Colonic mucosa (tissue), 4 donors: ENCODE measurements around the gene KRTAP19-6. TPM values are rescaled to one million over a fixed set of nuclear protein-coding genes. Genes with fewer than 3 reads are reported as not detected.

ENCODE experiments used
- DNase-seq: peaks from one replicate; pipeline ENCODE4 v3.0.0-alpha.2; 2020
- H3K27ac ChIP-seq: fragments of 200-600 bp; one replicate; pipeline ENCODE4 v1.8.0; 2021
- H3K27me3 ChIP-seq: fragments of 200-600 bp; one replicate; pipeline ENCODE4 v1.8.0; 2021
- H3K36me3 ChIP-seq: fragments of 200-600 bp; one replicate; pipeline ENCODE4 v1.8.0; 2021
- H3K4me1 ChIP-seq: fragments of 200-600 bp; one replicate; pipeline ENCODE4 v1.8.0; 2021; ENCODE audit warnings: mild to moderate bottlenecking
- H3K4me3 ChIP-seq: fragments of 200-600 bp; one replicate; pipeline ENCODE4 v1.8.0; 2021
- H3K9ac ChIP-seq, 2 donors: one replicate each; pipeline ENCODE4 v1.7.0; 2013; ENCODE audit warnings: control low read depth in 2 of 2, low read depth in 2 of 2, low read length in 2 of 2
- H3K9me3 ChIP-seq: fragments of 200-600 bp; one replicate; pipeline ENCODE4 v1.8.0; 2021
- intact Hi-C: fragments of 100-400 bp; cut with DNase I; formaldehyde crosslinking; loops from one replicate; pipeline ENCODE4 v1.14.1; 2022
- total RNA-seq, 2 donors: library from RNA; stranded (reverse); fragmentation: NEBNext Ultra II Directional in 1 of 2; extraction: Animal tissue kit (Norgen Biotek cat#: 25700) in 1 of 2; gene quantifications; one replicate each; pipeline ENCODE4 v1.2.1, GENCODE V29; 2021
- TF ChIP-seq, protein P1 (sequence below): fragments of 200-600 bp; IDR thresholded peaks from one replicate; pipeline ENCODE4 v1.8.0; 2022; ENCODE audit warnings: antibody characterized with exemption, mild to moderate bottlenecking
- donor health status: healthy.
- donor health status: DM: no; HTN: no; CAD: no.
- donor health status: DM: no; HTN: no; CAD: no.

The KRTAP19-6 gene
- total RNA-seq, 2 donors from 2014 or later: not detected

DNA sequence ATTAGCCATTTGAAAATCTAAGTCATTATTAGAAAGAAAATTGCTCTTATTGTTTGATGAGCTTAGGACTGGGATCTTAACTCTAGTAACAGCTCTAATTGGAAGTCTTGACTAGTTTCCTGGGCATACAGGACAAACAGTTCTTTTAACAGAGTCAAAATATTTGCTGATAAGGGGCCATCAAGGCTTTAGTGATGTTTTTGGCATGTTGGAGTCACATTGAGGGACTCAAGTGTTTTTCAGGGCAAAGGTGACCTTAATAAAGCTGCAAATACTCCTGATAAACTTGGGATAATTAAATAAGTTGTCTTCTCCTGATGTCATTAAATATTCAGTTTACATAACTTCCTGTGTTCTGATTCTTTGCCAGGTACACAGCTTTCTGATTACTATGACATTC lies 26.0 kb upstream of the KRTAP19-6 start:
- TF ChIP-seq, protein P1, sequence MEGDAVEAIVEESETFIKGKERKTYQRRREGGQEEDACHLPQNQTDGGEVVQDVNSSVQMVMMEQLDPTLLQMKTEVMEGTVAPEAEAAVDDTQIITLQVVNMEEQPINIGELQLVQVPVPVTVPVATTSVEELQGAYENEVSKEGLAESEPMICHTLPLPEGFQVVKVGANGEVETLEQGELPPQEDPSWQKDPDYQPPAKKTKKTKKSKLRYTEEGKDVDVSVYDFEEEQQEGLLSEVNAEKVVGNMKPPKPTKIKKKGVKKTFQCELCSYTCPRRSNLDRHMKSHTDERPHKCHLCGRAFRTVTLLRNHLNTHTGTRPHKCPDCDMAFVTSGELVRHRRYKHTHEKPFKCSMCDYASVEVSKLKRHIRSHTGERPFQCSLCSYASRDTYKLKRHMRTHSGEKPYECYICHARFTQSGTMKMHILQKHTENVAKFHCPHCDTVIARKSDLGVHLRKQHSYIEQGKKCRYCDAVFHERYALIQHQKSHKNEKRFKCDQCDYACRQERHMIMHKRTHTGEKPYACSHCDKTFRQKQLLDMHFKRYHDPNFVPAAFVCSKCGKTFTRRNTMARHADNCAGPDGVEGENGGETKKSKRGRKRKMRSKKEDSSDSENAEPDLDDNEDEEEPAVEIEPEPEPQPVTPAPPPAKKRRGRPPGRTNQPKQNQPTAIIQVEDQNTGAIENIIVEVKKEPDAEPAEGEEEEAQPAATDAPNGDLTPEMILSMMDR: no peak
- Histone ChIP-seq H3K27ac (no peak overlapping the region), H3K9ac (no peak overlapping the region), H3K9me3 (no peaks in the 10 kb centered on the region), H3K4me1 (no peaks in the 10 kb centered on the region), H3K27me3 (no peaks in the 10 kb centered on the region), H3K4me3 (no peak overlapping the region), H3K36me3 (no peaks in the 10 kb centered on the region)
- no peak for DNase-seq
- intact Hi-C loops: no loop called here

DNA sequence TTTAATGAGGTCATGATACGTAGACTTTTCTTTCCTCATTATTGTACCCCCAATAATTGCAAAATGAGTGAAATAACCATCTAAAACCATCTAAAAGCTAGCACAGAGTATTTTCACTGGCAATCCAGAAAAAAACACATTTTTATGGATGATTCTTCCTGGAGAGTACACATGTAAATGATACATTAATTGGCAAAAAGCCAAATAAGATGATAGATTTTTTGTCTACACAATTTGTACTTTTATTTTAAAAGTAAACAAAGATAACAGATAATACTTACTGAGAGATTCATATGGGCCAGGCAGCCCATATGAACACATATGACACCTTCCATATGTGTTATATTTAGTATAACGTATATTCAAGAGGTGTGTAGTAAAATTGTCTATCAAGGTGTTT lies 22.0 kb upstream of the KRTAP19-6 start:
- Histone ChIP-seq H3K9me3 (no peaks in the 10 kb centered on the region), H3K27me3 (no peaks in the 10 kb centered on the region), H3K36me3 (no peaks in the 10 kb centered on the region), H3K27ac (no peak overlapping the region), H3K9ac (no peak overlapping the region), H3K4me3 (no peak overlapping the region), H3K4me1 (no peaks in the 10 kb centered on the region)
- TF ChIP-seq, protein P1: no peak
- intact Hi-C loops: no loop called here
- no peak for DNase-seq

DNA sequence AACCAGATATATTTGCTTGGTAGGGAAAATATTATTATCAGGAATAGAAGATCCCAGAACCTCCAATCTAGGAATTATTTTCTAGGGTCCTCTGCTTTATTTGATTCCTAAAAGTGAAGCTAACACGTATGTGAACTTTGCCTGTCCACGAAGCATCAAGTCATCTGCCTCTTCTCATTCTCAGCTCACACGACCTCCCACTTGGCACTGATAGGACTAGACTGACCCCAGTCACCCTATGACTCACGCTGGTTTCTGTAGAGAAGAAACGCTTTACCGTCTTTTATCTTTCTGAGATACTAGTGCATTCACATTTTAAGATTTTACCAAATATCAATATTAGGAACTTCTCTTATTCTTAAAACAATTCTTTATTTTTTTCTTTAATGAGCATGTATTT lies 21.4 kb upstream of the KRTAP19-6 start:
- Histone ChIP-seq H3K9me3 (no peaks in the 10 kb centered on the region), H3K4me3 (no peak overlapping the region), H3K27ac (no peak overlapping the region), H3K27me3 (no peaks in the 10 kb centered on the region), H3K36me3 (no peaks in the 10 kb centered on the region), H3K9ac (no peak overlapping the region), H3K4me1 (no peaks in the 10 kb centered on the region)
- TF ChIP-seq, protein P1: no peak
- no peak for DNase-seq
- intact Hi-C loops: no loop called here

DNA sequence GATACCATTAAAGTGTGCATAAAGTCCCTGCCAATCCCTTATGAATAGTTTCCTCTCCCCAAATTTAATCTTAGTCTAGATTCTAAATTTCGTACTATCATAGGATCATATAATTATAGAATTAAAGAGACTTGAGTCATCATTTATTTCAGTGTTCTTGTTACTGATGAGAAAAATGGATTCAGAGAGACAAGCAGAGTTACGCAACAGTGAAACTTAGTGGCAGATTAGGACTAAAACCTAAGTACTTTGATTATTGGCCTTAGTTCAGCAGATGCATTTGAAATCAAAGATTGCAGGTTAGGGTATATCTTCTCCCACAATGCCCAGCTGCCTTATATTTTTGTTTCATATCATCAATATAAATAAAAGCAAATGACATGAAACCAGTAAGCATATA lies 20.3 kb upstream of the KRTAP19-6 start:
- Histone ChIP-seq H3K27me3 (no peaks in the 10 kb centered on the region), H3K4me3 (no peak overlapping the region), H3K27ac (no peak overlapping the region), H3K9ac (no peak overlapping the region), H3K36me3 (no peaks in the 10 kb centered on the region), H3K9me3 (no peaks in the 10 kb centered on the region), H3K4me1 (no peaks in the 10 kb centered on the region)
- TF ChIP-seq, protein P1: no peak
- intact Hi-C loops: no loop called here
- DNase-seq: no peak

DNA sequence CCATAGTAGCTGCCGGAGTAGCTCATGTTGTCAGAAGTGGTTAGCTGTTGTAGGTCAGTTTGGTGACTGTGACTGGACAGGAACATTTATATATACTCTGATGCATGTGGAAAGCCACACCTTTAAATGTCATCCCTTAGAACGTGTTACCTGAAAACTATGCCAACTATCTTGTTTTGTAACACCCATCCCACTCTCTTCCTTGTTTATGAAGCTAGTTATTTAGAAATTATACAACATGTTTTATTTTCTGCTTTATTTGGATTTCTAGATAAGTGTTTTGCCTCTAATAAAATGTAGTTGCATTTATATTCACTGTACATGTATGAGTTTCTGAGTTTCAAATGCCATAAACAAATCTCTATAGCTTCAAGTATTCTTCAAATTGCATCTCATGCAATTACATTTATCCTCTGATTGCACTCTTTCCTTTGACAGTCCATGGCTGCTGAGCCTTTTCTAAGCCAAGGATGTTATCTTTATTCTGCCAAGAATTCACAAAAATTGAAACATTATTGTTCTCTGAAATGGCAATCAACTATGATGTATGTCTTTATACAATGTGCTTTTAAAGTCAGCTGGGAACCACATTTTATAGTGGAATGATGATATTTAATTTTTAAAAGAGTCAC lies 19.7 kb upstream of the KRTAP19-6 start, which contains the start of gene KRTAP19-7:
KRTAP19-7 (minus strand) TSS at position 51 of the 632 bp plus-strand sequence; CDS start at position 26, 25 bp downstream.
- Histone ChIP-seq H3K27me3 (no peaks in the 10 kb centered on the region), H3K9me3 (no peaks in the 10 kb centered on the region), H3K4me1 (no peaks in the 10 kb centered on the region), H3K36me3 (no peaks in the 10 kb centered on the region), H3K27ac (no peak within 1 kb of the TSS), H3K9ac (no peak within 1 kb of the TSS), H3K4me3 (no peak within 1 kb of the TSS)
- TF ChIP-seq, protein P1: no peak
- no peak for DNase-seq
- intact Hi-C loops: no loop called here
